Parathyroid adenoma (tissue), 2 donors: Measurements from ENCODE around the gene RAP1GAP2.

ENCODE experiments used
- H2AFZ ChIP-seq: fragments of 300-600 bp; sonication (generic); one replicate; pipeline ENCODE4 v1.7.0; 2017; ENCODE audit warnings: antibody characterized with exemption, mild to moderate bottlenecking
- H3K27ac ChIP-seq: fragments of 300-600 bp; sonication (generic); one replicate; pipeline ENCODE4 v1.7.0; 2017
- H3K27me3 ChIP-seq: fragments of 300-600 bp; sonication (generic); one replicate; pipeline ENCODE4 v1.7.0; 2017; ENCODE audit warnings: low read length; ENCODE audit not compliant: control insufficient read depth, insufficient read depth
- H3K36me3 ChIP-seq: fragments of 300-600 bp; sonication (generic); one replicate; pipeline ENCODE4 v1.7.0; 2017; ENCODE audit warnings: low read length; ENCODE audit not compliant: control insufficient read depth, insufficient read depth
- H3K4me1 ChIP-seq: fragments of 300-600 bp; sonication (generic); one replicate; pipeline ENCODE4 v1.7.0; 2017; ENCODE audit warnings: control low read depth
- H3K4me2 ChIP-seq: fragments of 300-600 bp; sonication (generic); one replicate; pipeline ENCODE4 v1.7.0; 2017; ENCODE audit warnings: low read length
- H3K4me3 ChIP-seq: fragments of 300-600 bp; sonication (generic); one replicate; pipeline ENCODE4 v1.7.0; 2017; ENCODE audit warnings: low read depth, low read length
- H3K79me2 ChIP-seq: fragments of 300-600 bp; sonication (generic); one replicate; pipeline ENCODE4 v1.7.0; 2017; ENCODE audit warnings: control low read depth
- H3K9ac ChIP-seq: fragments of 300-600 bp; sonication (generic); one replicate; pipeline ENCODE4 v1.7.0; 2017; ENCODE audit warnings: mild to moderate bottlenecking
- H3K9me3 ChIP-seq: fragments of 300-600 bp; sonication (generic); one replicate; pipeline ENCODE4 v1.7.0; 2017; ENCODE audit warnings: low read length; ENCODE audit not compliant: control insufficient read depth
- TF ChIP-seq, protein P1 (sequence below): fragments of 300-600 bp; sonication (generic); IDR thresholded peaks from one replicate; pipeline ENCODE4 v1.7.0; 2017; ENCODE audit warnings: antibody characterized with exemption, mild to moderate bottlenecking
- donor health status: primary hyperparathyroidism.

The RAP1GAP2 gene

DNA sequence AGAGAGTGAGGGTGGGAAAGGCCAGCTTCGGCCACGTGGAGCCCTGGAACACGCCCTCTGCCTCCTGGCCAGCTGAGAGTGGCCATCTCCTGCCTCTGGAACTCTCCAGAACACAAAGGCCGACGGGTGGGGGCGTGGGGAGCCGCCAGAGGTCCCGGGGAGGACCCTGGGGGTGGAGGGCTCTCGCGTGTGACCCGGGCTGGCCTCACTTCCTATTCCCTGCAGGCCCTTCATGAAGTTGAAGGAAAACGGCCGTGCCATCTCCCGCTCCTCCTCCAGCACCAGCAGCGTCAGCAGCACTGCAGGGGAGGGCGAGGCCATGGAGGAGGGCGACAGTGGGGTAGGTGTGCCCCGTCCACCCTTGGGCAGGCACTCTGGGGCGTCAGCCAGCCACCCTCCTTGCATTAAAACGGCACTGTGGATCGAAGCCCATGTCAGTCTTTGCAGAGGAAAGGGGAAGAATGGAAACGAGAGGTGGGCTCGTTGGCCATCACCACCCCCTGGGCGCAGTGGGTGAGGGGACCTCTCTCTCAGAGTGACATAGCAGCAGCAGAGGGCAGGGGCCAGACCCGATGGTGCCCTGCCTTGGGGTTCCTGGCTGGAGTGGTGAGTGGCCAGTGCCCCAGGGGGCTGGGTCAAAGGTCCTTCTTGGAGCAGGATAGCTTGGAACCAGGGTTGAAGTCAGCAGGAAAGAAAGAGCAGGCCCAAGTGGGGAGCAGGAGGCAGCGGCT lies 230.1 kb downstream of the RAP1GAP2 start:
- Histone ChIP-seq H2AFZ (no peak overlapping the region), H3K4me1 (no peaks in the 10 kb centered on the region), H3K27me3 (no peaks in the 10 kb centered on the region), H3K9me3 (no peaks in the 10 kb centered on the region), H3K4me2 (no peak overlapping the region), H3K4me3 (no peak overlapping the region), H3K27ac (no peak overlapping the region), H3K36me3 (no peaks in the 10 kb centered on the region), H3K9ac (no peak overlapping the region), H3K79me2 (no peaks in the 10 kb centered on the region)
- TF ChIP-seq, protein P1, sequence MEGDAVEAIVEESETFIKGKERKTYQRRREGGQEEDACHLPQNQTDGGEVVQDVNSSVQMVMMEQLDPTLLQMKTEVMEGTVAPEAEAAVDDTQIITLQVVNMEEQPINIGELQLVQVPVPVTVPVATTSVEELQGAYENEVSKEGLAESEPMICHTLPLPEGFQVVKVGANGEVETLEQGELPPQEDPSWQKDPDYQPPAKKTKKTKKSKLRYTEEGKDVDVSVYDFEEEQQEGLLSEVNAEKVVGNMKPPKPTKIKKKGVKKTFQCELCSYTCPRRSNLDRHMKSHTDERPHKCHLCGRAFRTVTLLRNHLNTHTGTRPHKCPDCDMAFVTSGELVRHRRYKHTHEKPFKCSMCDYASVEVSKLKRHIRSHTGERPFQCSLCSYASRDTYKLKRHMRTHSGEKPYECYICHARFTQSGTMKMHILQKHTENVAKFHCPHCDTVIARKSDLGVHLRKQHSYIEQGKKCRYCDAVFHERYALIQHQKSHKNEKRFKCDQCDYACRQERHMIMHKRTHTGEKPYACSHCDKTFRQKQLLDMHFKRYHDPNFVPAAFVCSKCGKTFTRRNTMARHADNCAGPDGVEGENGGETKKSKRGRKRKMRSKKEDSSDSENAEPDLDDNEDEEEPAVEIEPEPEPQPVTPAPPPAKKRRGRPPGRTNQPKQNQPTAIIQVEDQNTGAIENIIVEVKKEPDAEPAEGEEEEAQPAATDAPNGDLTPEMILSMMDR: no peak

DNA sequence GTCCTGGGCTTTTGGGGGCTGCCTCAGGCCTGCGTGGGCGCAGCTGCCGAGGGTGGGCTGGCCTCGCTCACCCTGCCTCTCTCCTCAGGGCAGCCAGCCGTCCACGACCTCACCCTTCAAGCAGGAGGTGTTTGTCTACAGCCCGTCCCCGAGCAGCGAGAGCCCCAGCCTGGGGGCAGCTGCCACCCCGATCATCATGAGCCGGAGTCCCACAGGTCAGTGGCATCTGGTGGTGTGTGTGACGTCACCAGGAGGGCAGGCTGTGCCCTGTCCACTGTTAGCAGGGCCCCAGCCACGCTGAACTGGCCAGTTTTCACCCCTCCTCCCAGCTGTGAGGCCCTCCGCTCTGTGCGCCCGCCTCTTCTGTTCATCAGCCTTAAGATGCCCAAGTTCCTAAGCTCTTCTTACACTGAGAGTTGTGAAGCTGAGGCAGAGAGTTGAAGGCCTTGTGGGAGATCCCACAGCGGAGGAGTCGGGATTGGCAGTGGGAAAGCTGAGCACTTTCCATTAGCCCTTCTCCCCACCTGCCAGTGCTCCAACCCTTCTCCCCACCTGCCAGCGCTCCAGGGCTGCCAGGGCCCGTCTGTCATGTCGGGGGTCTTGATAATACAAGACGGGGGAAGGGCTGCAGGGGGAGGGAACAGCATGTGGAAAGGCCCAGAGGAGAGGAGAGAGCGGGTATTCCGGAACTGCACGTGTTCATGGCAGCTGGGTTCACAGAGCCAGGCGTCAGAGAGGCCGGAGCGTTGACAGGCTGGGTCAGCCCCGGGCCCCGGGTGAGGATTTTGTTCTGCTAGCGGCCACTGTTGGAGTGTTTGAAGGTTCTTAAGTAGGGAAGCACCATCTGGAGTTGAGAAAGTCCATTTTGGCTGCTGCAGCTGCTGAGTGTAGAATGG lies 230.9 kb downstream of the RAP1GAP2 start:
- Histone ChIP-seq H3K79me2 (no peaks in the 10 kb centered on the region), H3K4me3 (no peak overlapping the region), H3K36me3 (no peaks in the 10 kb centered on the region), H2AFZ (no peak overlapping the region), H3K4me1 (no peaks in the 10 kb centered on the region), H3K4me2 (no peak overlapping the region), H3K27me3 (no peaks in the 10 kb centered on the region), H3K9me3 (no peaks in the 10 kb centered on the region), H3K9ac (no peak overlapping the region), H3K27ac (no peak overlapping the region)
- TF ChIP-seq, protein P1: no peak

DNA sequence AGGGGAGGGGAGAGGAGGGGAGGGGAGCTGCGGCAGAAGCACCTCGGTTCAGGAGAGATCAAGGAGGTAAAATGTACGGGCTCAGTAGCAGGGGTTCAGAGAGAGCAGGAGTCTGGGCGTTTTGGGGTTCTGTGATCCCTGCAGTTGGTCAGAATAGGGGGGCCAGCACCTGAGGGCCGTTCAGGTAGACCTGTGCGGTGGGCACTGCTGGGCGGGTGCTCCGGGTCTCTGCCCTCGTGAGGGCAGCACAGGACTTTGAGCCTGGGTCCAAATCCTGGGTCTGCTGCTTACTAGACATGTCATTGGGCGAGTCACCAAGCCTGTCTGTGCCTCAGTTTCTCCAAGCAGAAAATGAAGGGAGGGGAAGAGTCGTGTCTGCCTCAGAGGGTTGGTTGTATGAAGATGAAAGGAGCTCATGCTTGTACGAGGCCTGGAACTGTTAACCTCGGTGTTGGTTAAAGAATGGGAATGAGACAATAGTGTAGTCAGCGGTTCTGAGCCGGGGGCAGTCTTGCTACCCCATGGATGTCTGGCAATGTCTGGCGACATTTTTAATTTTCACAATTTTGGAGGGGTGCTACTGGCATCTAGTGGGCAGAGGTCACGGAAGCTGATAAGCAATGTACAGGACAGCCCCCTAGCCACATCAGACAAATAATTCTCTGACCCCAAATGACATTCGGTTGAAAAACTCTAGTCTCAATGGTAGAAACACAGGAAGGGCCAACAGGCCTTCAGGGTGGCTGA lies 231.7 kb downstream of the RAP1GAP2 start:
- no peaks in the 10 kb centered on the region for H3K27me3 ChIP-seq
- no peak overlapping the region for H2AFZ ChIP-seq
- H3K36me3 ChIP-seq: no peaks in the 10 kb centered on the region
- no peaks in the 10 kb centered on the region for H3K79me2 ChIP-seq
- H3K4me3 ChIP-seq: no peak overlapping the region
- H3K4me2 ChIP-seq: no peak overlapping the region
- H3K9ac ChIP-seq: no peak overlapping the region
- TF ChIP-seq, protein P1: no peak
- H3K9me3 ChIP-seq: no peaks in the 10 kb centered on the region
- H3K4me1 ChIP-seq: no peaks in the 10 kb centered on the region
- no peak overlapping the region for H3K27ac ChIP-seq

DNA sequence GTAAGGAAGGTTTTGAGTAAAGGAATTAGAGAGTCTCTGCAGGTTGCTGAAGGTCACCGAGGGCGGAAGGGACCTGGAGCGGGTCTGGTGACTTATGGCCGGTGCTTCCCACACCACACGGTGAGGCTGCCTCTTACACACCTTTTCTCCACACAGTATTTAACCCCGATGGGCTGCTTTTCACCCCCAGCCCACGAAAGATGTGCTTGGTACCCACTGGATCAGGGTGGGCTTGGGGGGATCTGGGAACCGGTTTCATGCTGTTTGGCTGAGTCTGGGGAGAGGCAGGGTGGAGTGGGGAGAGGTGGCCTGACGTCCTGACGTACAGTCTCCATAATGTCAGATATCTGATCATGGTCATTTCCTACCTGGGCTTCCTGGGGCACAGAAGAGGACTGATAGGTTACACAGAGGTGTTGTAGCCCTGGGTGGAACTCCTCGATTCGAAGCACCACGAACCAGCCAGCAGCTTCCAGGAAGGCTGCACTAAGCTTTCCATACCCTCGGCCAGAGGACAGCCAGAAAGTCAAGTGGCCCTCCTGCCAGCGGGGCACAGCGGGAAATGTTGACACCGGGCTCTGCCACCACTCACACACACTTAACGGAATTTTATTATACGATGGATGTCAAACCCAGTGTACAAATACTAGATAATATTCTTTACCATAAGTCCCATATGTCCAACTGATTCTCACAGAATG lies 233.1 kb downstream of the RAP1GAP2 start:
- H3K36me3 ChIP-seq: no peaks in the 10 kb centered on the region
- H3K4me1 ChIP-seq: no peaks in the 10 kb centered on the region
- TF ChIP-seq, protein P1: no peak
- no peak overlapping the region for H3K4me3 ChIP-seq
- H3K79me2 ChIP-seq: no peaks in the 10 kb centered on the region
- H3K27ac ChIP-seq: no peak overlapping the region
- H3K27me3 ChIP-seq: no peaks in the 10 kb centered on the region
- H2AFZ ChIP-seq: no peak overlapping the region
- no peak overlapping the region for H3K4me2 ChIP-seq
- no peaks in the 10 kb centered on the region for H3K9me3 ChIP-seq
- H3K9ac ChIP-seq: no peak overlapping the region
